Natural killer cell (primary cell): ENCODE results near the gene SLC39A11. TPM values are rescaled to one million over a fixed set of nuclear protein-coding genes. Genes with fewer than 3 reads are reported as not detected.
"Not testable (repeated sequence)": the region's sequence is repeated elsewhere in the genome, so short reads cannot be mapped to it uniquely, and the experiment has no call there.

ENCODE experiments used
- ATAC-seq, 3 donors: fragments of 150-1000 bp in 2 of 3; fragments of 200-7000 bp in 1 of 3; cut with Tn5 transposase; 1 replicate in 1 of 3; 2 replicates in 2 of 3; pipeline ENCODE4 v1.10.0; 2021; ENCODE audit warnings: mild to moderate bottlenecking in 2 of 3, moderate library complexity in 2 of 3
- DNase-seq, 2 donors: peaks; one replicate each; pipeline versions ENCODE4 v3.0.0 to v3.0.0-alpha.2; 2013 to 2021; ENCODE audit warnings: mixed read lengths in 1 of 2
- H3K27ac ChIP-seq: one replicate; pipeline ENCODE4 v1.5.1; 2013; ENCODE audit warnings: mild to moderate bottlenecking, low read length
- H3K27me3 ChIP-seq: one replicate; pipeline ENCODE4 v1.6.1; 2013; ENCODE audit warnings: low read length; ENCODE audit not compliant: control insufficient read depth, insufficient read depth
- H3K36me3 ChIP-seq: one replicate; pipeline ENCODE4 v1.6.1; 2013; ENCODE audit warnings: low read length; ENCODE audit not compliant: control insufficient read depth, insufficient read depth
- H3K4me1 ChIP-seq: one replicate; pipeline ENCODE4 v1.6.1; 2013; ENCODE audit warnings: low read length; ENCODE audit not compliant: control insufficient read depth, insufficient read depth
- H3K4me3 ChIP-seq: one replicate; pipeline ENCODE4 v1.5.1; 2013; ENCODE audit warnings: low read length
- H3K9me3 ChIP-seq: one replicate; pipeline ENCODE4 v1.6.1; 2013; ENCODE audit warnings: low read length; ENCODE audit not compliant: control insufficient read depth, insufficient read depth
- H3K27ac Mint-ChIP-seq, 2 donors: one replicate each; pipeline ENCODE4 v1.8.0; 2022; ENCODE audit warnings: mild to moderate bottlenecking in 2 of 2, mixed read lengths in 2 of 2, moderate library complexity in 1 of 2
- H3K27me3 Mint-ChIP-seq, 2 donors: one replicate each; pipeline ENCODE4 v1.8.0; 2022; ENCODE audit warnings: low read depth in 2 of 2, mixed read lengths in 2 of 2
- H3K36me3 Mint-ChIP-seq: one replicate; pipeline ENCODE4 v1.8.0; 2022; ENCODE audit warnings: mixed read lengths
- H3K4me1 Mint-ChIP-seq, 2 donors: one replicate each; pipeline ENCODE4 v1.8.0; 2022; ENCODE audit warnings: mixed read lengths in 2 of 2
- H3K4me3 Mint-ChIP-seq: one replicate; pipeline ENCODE4 v1.8.0; 2022; ENCODE audit warnings: mild to moderate bottlenecking, moderate library complexity, mixed read lengths
- H3K9me3 Mint-ChIP-seq, 2 donors: one replicate each; pipeline ENCODE4 v1.8.0; 2022; ENCODE audit warnings: mixed read lengths in 2 of 2
- CTCF ChIP-seq: fragments of 200-600 bp; IDR thresholded peaks from one replicate; pipeline ENCODE4 v1.8.0; 2022; ENCODE audit warnings: antibody characterized with exemption
- WGBS: methylation state at CpG from one replicate; pipeline ENCODE4 v1.1.7; 2013; ENCODE audit warnings: missing lambda C conversion rate; ENCODE audit not compliant: insufficient coverage; 5-methylcytosine and 5-hydroxymethylcytosine counted together
- intact Hi-C: fragments of 100-400 bp; cut with micrococcal nuclease; formaldehyde crosslinking; loops from one replicate; pipeline ENCODE4 v1.14.2; 2022
- total RNA-seq, 4 donors: library from RNA; stranded (reverse); fragments of 120-200 nt in 1 of 4; gene quantifications; one replicate each; pipeline versions ENCODE4 v1.2.3 to v1.2.4, GENCODE V29; 2013 to 2022

The SLC39A11 gene
- total RNA-seq, 3 donors from 2014 or later (not counting 1 experiment from before 2014, with no cell fraction given), result 32.6 to 44.9 (median 39.4) TPM

- H3K4me3 ChIP-seq, result no peak overlapping the region
- no peak overlapping the region for H3K4me3 Mint-ChIP-seq
- H3K9me3 Mint-ChIP-seq, result no peaks in the 10 kb centered on the region
- 78% methylated on average over 6 of the region's 6 CpGs for WGBS
- H3K36me3 ChIP-seq, result no peaks in the 10 kb centered on the region
- no peak for ATAC-seq
- H3K27me3 ChIP-seq, result no peaks in the 10 kb centered on the region
- H3K36me3 Mint-ChIP-seq, result no peaks in the 10 kb centered on the region
- H3K27ac ChIP-seq, result no peak overlapping the region
- no peak for TF ChIP-seq CTCF
- intact Hi-C loops, result no loop called here
- no peaks in the 10 kb centered on the region for H3K9me3 ChIP-seq
- H3K4me1 ChIP-seq, result no peaks in the 10 kb centered on the region
- H3K4me1 Mint-ChIP-seq, result peaks cover under 1 to 7% of the 10 kb centered on the region in 2 donors
- no peak overlapping the region for H3K27ac Mint-ChIP-seq
- H3K27me3 Mint-ChIP-seq, result no peaks in the 10 kb centered on the region
- no peak for DNase-seq
Measured at GRCh38 chr17:72782985-72783701, 309.3 kb downstream of the SLC39A11 start.

- H3K36me3 Mint-ChIP-seq, H3K27ac ChIP-seq, intact Hi-C loops, H3K36me3 ChIP-seq, H3K9me3 Mint-ChIP-seq, H3K4me1 Mint-ChIP-seq, H3K4me3 Mint-ChIP-seq, H3K4me1 ChIP-seq, ATAC-seq, H3K27me3 ChIP-seq, H3K27ac Mint-ChIP-seq, H3K4me3 ChIP-seq, H3K27me3 Mint-ChIP-seq, DNase-seq, H3K9me3 ChIP-seq: not testable (repeated sequence)
- 98% methylated on average over 4 of the region's 5 CpGs for WGBS
Measured at GRCh38 chr17:72782437-72782836, 310.1 kb downstream of the SLC39A11 start.

DNA sequence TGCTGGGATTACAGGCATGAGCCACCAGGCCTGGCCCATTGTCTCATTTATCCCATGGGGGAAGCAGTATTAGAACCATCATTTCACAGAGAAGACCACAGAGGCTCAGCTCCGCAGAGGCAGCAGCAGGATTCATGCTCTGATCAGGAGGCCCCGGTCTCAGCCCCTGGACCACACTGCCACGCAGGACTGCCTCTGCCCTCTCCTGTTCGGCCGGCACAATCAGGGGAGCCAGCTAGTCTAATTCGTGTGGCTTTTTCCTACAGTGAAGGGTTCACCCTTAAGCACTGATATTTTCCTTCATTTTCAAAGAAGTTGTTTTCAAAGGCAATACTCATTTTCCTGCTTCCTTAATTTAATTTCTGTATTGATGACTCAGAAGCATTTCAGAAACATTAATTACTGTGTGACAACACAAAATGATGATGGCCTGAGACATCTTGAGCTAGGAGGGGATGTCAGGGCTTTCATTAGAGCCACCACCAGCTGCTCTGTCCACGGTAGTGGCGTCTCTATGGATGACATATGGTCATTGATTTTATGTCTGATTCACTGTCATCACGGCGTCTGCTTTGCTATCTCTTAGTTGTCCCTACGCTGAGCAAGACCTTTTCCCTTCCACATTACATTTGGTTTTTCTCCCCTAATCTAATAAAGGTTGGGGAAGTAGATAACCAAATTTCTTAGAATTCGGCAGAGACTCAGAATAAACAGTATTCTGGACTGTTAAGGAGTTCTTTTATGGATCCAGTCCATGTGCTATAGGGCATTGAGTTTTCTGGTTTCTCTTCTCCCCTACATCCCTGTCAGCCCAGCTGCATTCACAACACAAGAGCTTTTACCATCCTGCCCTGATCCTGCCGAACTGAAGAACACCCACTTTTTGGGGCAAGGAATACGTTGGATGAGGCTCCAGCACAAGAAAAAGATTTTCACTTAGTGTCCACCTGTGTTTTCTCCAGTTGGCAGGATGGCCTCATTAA, 314.0 kb downstream of the SLC39A11 start:
- H3K9me3 Mint-ChIP-seq, result no peaks in the 10 kb centered on the region
- intact Hi-C loops, result no loop called here
- H3K27me3 Mint-ChIP-seq, result no peaks in the 10 kb centered on the region
- no peaks in the 10 kb centered on the region for H3K4me1 ChIP-seq
- DNase-seq (no peak), ATAC-seq (no peak)
- no peaks in the 10 kb centered on the region for H3K27me3 ChIP-seq
- no peak for TF ChIP-seq CTCF
- H3K4me3 ChIP-seq, result no peak overlapping the region
- H3K4me3 Mint-ChIP-seq, result no peak overlapping the region
- H3K9me3 ChIP-seq, result no peaks in the 10 kb centered on the region
- no peaks in the 10 kb centered on the region for H3K36me3 ChIP-seq
- H3K36me3 Mint-ChIP-seq, result no peaks in the 10 kb centered on the region
- H3K4me1 Mint-ChIP-seq, result peaks cover 0 to 4% of the 10 kb centered on the region in 2 donors
- no peak overlapping the region for H3K27ac Mint-ChIP-seq
- 95% methylated on average over 10 of the region's 14 CpGs for WGBS
- no peak overlapping the region for H3K27ac ChIP-seq

DNA sequence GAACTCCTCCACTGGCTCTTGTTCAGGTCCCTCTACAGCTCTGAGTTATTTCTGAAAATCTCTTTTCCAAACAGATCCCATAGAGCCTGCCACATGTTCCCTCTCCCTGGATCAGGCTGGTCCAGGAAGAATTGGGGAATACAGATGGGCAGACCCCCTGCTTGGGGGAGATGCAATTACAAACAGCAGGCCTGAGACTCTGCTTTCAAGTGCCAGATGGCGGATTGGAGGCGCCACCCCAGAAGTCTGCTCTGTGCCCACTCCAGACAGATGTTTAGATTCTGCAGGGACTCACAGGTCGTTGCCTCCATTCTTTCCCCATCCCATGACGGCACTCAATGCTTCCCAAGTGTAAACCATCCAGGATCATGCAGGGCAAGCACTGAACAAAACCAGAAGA, 316.6 kb downstream of the SLC39A11 start:
- WGBS, result 89% methylated on average over 4 of the region's 4 CpGs
- H3K4me3 Mint-ChIP-seq, result no peak overlapping the region
- no peak overlapping the region for H3K27ac Mint-ChIP-seq
- no peak for ATAC-seq
- Histone ChIP-seq H3K9me3 (no peaks in the 10 kb centered on the region), H3K4me1 (no peaks in the 10 kb centered on the region), H3K4me3 (no peak overlapping the region), H3K36me3 (no peaks in the 10 kb centered on the region), H3K27ac (no peak overlapping the region), H3K27me3 (no peaks in the 10 kb centered on the region)
- DNase-seq, result no peak
- intact Hi-C loops, result no loop called here
- no peaks in the 10 kb centered on the region for H3K9me3 Mint-ChIP-seq
- no peaks in the 10 kb centered on the region for H3K4me1 Mint-ChIP-seq
- no peak for TF ChIP-seq CTCF
- H3K36me3 Mint-ChIP-seq, result no peaks in the 10 kb centered on the region
- H3K27me3 Mint-ChIP-seq, result no peaks in the 10 kb centered on the region
